CD4-positive, alpha-beta T cell treated with Interleukin-4 for 4 hours (primary cell): Measurements from ENCODE around the gene CYP2A13.
"Not testable (repeated sequence)": the region's sequence is repeated elsewhere in the genome, so short reads cannot be mapped to it uniquely, and the experiment has no call there.

Experiments used
- DNase-seq: peaks from one replicate; pipeline ENCODE4 v3.0.0-alpha.2; 2020

Gene CYP2A13

GRCh38 chr19:41088151-41088550 is at the start of gene CYP2A13:
CYP2A13 (plus strand) TSS chr19:41088451; CDS start chr19:41088472, 21 bp downstream.
- no peak for DNase-seq

- DNase-seq = no peak
Observed at GRCh38 chr19:41039806-41040205, 48.4 kb upstream of the CYP2A13 start.

- DNase-seq = not testable (repeated sequence)
Observed at GRCh38 chr19:41045095-41045494, 43.2 kb upstream of the CYP2A13 start.

GRCh38 chr19:41050426-41050825 is 37.8 kb upstream of the CYP2A13 start:
- no peak for DNase-seq

GRCh38 chr19:41052162-41052561 is 36.1 kb upstream of the CYP2A13 start:
- not testable (repeated sequence) for DNase-seq

GRCh38 chr19:41053331-41053730 is 34.9 kb upstream of the CYP2A13 start:
- DNase-seq = not testable (repeated sequence)

GRCh38 chr19:41064974-41065569 is 23.2 kb upstream of the CYP2A13 start:
- DNase-seq = peak; percentile 0

- no peak for DNase-seq
Observed at GRCh38 chr19:41076286-41076685, 12.0 kb upstream of the CYP2A13 start.

GRCh38 chr19:41083516-41083915 is 4.7 kb upstream of the CYP2A13 start:
- DNase-seq = no peak

GRCh38 chr19:41085748-41086415 is 2.4 kb upstream of the CYP2A13 start:
- DNase-seq = no peak

- no peak for DNase-seq
Observed at GRCh38 chr19:41089959-41090358, 1.7 kb downstream of the CYP2A13 start.

- DNase-seq = no peak
Observed at GRCh38 chr19:41095703-41096102, 7.5 kb downstream of the CYP2A13 start.

- DNase-seq = no peak
Observed at GRCh38 chr19:41096353-41096752, 8.1 kb downstream of the CYP2A13 start.

- no peak for DNase-seq
Observed at GRCh38 chr19:41097302-41097701, 9.1 kb downstream of the CYP2A13 start.

GRCh38 chr19:41098762-41099161 is 10.5 kb downstream of the CYP2A13 start:
- no peak for DNase-seq

- not testable (repeated sequence) for DNase-seq
Observed at GRCh38 chr19:41102210-41102609, 14.0 kb downstream of the CYP2A13 start.

GRCh38 chr19:41106177-41106576 is 17.9 kb downstream of the CYP2A13 start:
- no peak for DNase-seq

GRCh38 chr19:41111296-41111695 is 23.0 kb downstream of the CYP2A13 start:
- DNase-seq = no peak

GRCh38 chr19:41111750-41112295 is 23.6 kb downstream of the CYP2A13 start:
- DNase-seq = no peak

GRCh38 chr19:41112728-41113290 is 24.6 kb downstream of the CYP2A13 start:
- DNase-seq = no peak

- DNase-seq = no peak
Observed at GRCh38 chr19:41114132-41114531, 25.9 kb downstream of the CYP2A13 start, which contains the start of gene CYP2F1. CYP2F1 (plus strand) TSS chr19:41114432; CDS start chr19:41116189, 1,757 bp downstream.

GRCh38 chr19:41116261-41116660 is 28.0 kb downstream of the CYP2A13 start:
- no peak for DNase-seq

GRCh38 chr19:41120929-41121911 is 33.0 kb downstream of the CYP2A13 start:
- DNase-seq = peak; percentile 92
